Activated CD8-positive, alpha-beta memory T cell treated with anti-CD3 and anti-CD28 coated beads for 1 hour (primary cell): ENCODE measurements around the gene KRT1.
A peak's percentile ranks its signal among the peaks of the same experiment; 100 is the strongest.
"Not testable (repeated sequence)": the region's sequence is repeated elsewhere in the genome, so short reads cannot be mapped to it uniquely, and the experiment has no call there.

Source experiments
- DNase-seq, 2 donors: peaks; one replicate each; pipeline ENCODE4 v3.0.0-alpha.2; 2020; ENCODE audit warnings: low read depth in 1 of 2; ENCODE audit errors: extremely low read depth in 1 of 2

Gene KRT1

GRCh38 chr12:52683575-52684300 lies 3.5 kb upstream of the KRT1 start:
- DNase-seq: no peak

- DNase-seq: no peak
Observed at GRCh38 chr12:52682938-52683574, 2.8 kb upstream of the KRT1 start.

- no peak for DNase-seq
Observed at GRCh38 chr12:52682381-52682660, 2.1 kb upstream of the KRT1 start.

- peak in 1 of 2 donors; percentile 21 for DNase-seq
Observed at GRCh38 chr12:52681526-52682380, 1.5 kb upstream of the KRT1 start.

GRCh38 chr12:52679875-52680274 lies 332 bp downstream of the KRT1 start:
- DNase-seq: no peak

GRCh38 chr12:52677671-52678070 lies 2.5 kb downstream of the KRT1 start:
- no peak for DNase-seq

GRCh38 chr12:52677126-52677525 lies 3.1 kb downstream of the KRT1 start:
- no peak for DNase-seq

- DNase-seq: no peak
Observed at GRCh38 chr12:52676163-52676562, 4.0 kb downstream of the KRT1 start.

GRCh38 chr12:52675301-52675701 lies 4.9 kb downstream of the KRT1 start:
- DNase-seq: no peak

GRCh38 chr12:52674433-52674775 lies 5.8 kb downstream of the KRT1 start:
- no peak for DNase-seq

GRCh38 chr12:52673713-52674432 lies 6.3 kb downstream of the KRT1 start:
- no peak for DNase-seq

- no peak for DNase-seq
Observed at GRCh38 chr12:52673217-52673616, 7.0 kb downstream of the KRT1 start.

GRCh38 chr12:52672321-52672933 lies 7.8 kb downstream of the KRT1 start:
- no peak for DNase-seq

- DNase-seq: no peak
Observed at GRCh38 chr12:52670961-52671360, 9.2 kb downstream of the KRT1 start.

- no peak for DNase-seq
Observed at GRCh38 chr12:52670506-52670905, 9.7 kb downstream of the KRT1 start.

GRCh38 chr12:52669941-52670340 lies 10.3 kb downstream of the KRT1 start:
- DNase-seq: not testable (repeated sequence)

GRCh38 chr12:52669426-52669825 lies 10.8 kb downstream of the KRT1 start:
- no peak for DNase-seq

- no peak for DNase-seq
Observed at GRCh38 chr12:52667931-52668330, 12.3 kb downstream of the KRT1 start.

- no peak for DNase-seq
Observed at GRCh38 chr12:52667509-52667908, 12.7 kb downstream of the KRT1 start.

GRCh38 chr12:52666471-52666870 lies 13.7 kb downstream of the KRT1 start:
- no peak for DNase-seq

- DNase-seq: no peak
Observed at GRCh38 chr12:52663420-52663819, 16.8 kb downstream of the KRT1 start.
